Keratinocyte (primary cell): ENCODE measurements around the gene PYCR2.

ENCODE experiments used
- EZH2 ChIP-seq: IDR thresholded peaks from one replicate; pipeline ENCODE4 v1.6.1; 2012; ENCODE audit warnings: inconsistent platforms, mild to moderate bottlenecking, low read length, moderate library complexity
- TF ChIP-seq, protein P1 (sequence below), 3 experiments: IDR thresholded peaks in 1 of 3; conservative IDR thresholded peaks in 1 of 3; optimal IDR thresholded peaks in 1 of 3; 2 replicates in 2 of 3; 3 replicates in 1 of 3; pipeline versions ENCODE3 to v1.5.1; 2011; ENCODE audit warnings: low read length in 3 of 3, mild to moderate bottlenecking in 3 of 3, moderate library complexity in 2 of 3, control low read depth in 1 of 3, inconsistent platforms in 1 of 3; ENCODE audit not compliant: insufficient read depth in 2 of 3; ENCODE audit errors: extremely low read depth in 1 of 3

DNA sequence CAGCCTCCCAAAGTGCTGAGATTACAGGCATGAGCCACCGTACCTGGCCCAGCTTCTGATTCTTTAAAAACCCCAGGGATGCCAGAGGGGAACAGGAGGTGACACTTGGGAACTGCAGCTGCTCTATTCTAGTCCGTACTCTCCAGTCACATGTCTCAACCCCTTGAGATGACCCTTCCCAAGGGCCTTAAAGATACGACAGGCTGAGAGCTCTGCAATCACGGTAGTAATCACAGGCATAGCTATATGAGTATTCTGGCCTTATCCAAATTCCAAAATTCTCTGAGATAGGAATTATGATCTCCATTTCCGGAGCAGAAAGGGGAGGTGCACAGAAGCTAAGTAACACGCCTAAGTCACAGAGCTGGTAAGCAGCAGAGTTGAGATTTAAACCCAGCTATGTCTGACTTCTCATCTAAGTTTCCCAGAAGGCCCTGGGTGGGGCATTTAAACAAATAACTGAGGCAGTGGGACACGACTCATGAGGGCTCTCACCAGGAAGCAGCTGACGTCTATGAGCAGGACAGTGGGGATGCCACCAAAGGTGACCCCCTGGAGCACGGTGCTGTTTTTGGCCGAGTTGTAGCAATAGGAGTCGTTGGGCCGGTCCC, 47.0 kb downstream of the PYCR2 start:
- TF ChIP-seq, protein P1, sequence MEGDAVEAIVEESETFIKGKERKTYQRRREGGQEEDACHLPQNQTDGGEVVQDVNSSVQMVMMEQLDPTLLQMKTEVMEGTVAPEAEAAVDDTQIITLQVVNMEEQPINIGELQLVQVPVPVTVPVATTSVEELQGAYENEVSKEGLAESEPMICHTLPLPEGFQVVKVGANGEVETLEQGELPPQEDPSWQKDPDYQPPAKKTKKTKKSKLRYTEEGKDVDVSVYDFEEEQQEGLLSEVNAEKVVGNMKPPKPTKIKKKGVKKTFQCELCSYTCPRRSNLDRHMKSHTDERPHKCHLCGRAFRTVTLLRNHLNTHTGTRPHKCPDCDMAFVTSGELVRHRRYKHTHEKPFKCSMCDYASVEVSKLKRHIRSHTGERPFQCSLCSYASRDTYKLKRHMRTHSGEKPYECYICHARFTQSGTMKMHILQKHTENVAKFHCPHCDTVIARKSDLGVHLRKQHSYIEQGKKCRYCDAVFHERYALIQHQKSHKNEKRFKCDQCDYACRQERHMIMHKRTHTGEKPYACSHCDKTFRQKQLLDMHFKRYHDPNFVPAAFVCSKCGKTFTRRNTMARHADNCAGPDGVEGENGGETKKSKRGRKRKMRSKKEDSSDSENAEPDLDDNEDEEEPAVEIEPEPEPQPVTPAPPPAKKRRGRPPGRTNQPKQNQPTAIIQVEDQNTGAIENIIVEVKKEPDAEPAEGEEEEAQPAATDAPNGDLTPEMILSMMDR (optimal IDR thresholded peaks at IDR 0.05 in 1 of 3, IDR thresholded peaks at IDR 0.05 in 1 of 3, conservative IDR thresholded peaks at IDR 0.05 in 1 of 3; ENCODE audit: extremely low read depth in 1 of 3, insufficient read depth in 2 of 3, low read length in 3 of 3): no peak
- no peak for TF ChIP-seq EZH2
